Left colon (tissue), 2 donors: ENCODE measurements around the gene CORO7. TPM values are rescaled to one million over a fixed set of nuclear protein-coding genes. Genes with fewer than 3 reads are reported as not detected.

ENCODE experiments used
- ATAC-seq: fragments of 200-7000 bp; cut with Tn5 transposase; one replicate; pipeline ENCODE4 v1.9.1; 2020; ENCODE audit warnings: mild to moderate bottlenecking, moderate library complexity
- DNase-seq, 2 donors: peaks; one replicate each; pipeline ENCODE4 v3.0.0-alpha.2; 2020
- intact Hi-C, 2 donors: fragments of 100-400 bp; cut with DNase I in 1 of 2; cut with micrococcal nuclease in 1 of 2; formaldehyde crosslinking; loops; one replicate each; pipeline versions ENCODE4 v1.11.2 to v1.14.0; 2022; cut with DNase I, micrococcal nuclease
- total RNA-seq, 2 donors: library from RNA; stranded (reverse); fragmentation: NEBNext Ultra II Directional; extraction: Animal tissue kit (Norgen Biotek cat#: 25700); gene quantifications; one replicate each; pipeline ENCODE4 v1.2.1, GENCODE V29; 2021
- donor health status: DM: no; HTN: no; CAD: no.
- donor health status: DM: yes; HTN: yes; CAD: no.

The CORO7 gene
- total RNA-seq, 2 donors from 2014 or later = 43.9 to 48.0 TPM

GRCh38 chr16:4378161-4378666 lies 38.2 kb downstream of the CORO7 start:
- intact Hi-C loops = no loop called here
- no peak for DNase-seq
- no peak for ATAC-seq

- intact Hi-C loops = no loop called here
- ATAC-seq = no peak
Measured at GRCh38 chr16:4377573-4378154, 38.7 kb downstream of the CORO7 start.

GRCh38 chr16:4376893-4377572 lies 39.4 kb downstream of the CORO7 start:
- ATAC-seq (no peak), DNase-seq (no peak)
- intact Hi-C loops = no loop called here

More at GRCh38 chr16:4377573-4378154, 38.7 kb downstream of the CORO7 start:
- no peak for DNase-seq

GRCh38 chr16:4376126-4376892 lies 40.1 kb downstream of the CORO7 start:
- intact Hi-C loops = no loop called here
- ATAC-seq = no peak
- DNase-seq = peak; percentile 66 to 73

- DNase-seq (no peak), ATAC-seq (no peak)
- intact Hi-C loops = no loop called here
Measured at GRCh38 chr16:4375717-4376116, 40.7 kb downstream of the CORO7 start.

- DNase-seq = peak; percentile 59 to 67
- peak; percentile 15 for ATAC-seq
- intact Hi-C loops = no loop called here
Measured at GRCh38 chr16:4373909-4374742, 42.3 kb downstream of the CORO7 start.

- DNase-seq (no peak), ATAC-seq (no peak)
- intact Hi-C loops = no loop called here
Measured at GRCh38 chr16:4373356-4373908, 43.0 kb downstream of the CORO7 start.

GRCh38 chr16:4372578-4373355 lies 43.6 kb downstream of the CORO7 start:
- DNase-seq (peak; percentile 39 to 56), ATAC-seq (no peak)
- intact Hi-C loops = no loop called here

GRCh38 chr16:4372001-4372577 lies 44.3 kb downstream of the CORO7 start:
- intact Hi-C loops = no loop called here
- DNase-seq (no peak), ATAC-seq (peak; percentile 47)

- intact Hi-C loops = no loop called here
- ATAC-seq (peak; percentile 87), DNase-seq (peak; percentile 57 to 82)
Measured at GRCh38 chr16:4371357-4372000, 44.9 kb downstream of the CORO7 start, which contains the start of gene VASN. TSS of gene VASN (plus strand) at chr16:4371848. CDS start at chr16:4380878, 9,030 bp downstream.

- no peak for ATAC-seq
- DNase-seq = peak; percentile 50 to 58
- intact Hi-C loops = no loop called here
Measured at GRCh38 chr16:4370570-4371356, 45.6 kb downstream of the CORO7 start.

- intact Hi-C loops = no loop called here
- ATAC-seq (no peak), DNase-seq (no peak)
Measured at GRCh38 chr16:4370151-4370550, 46.2 kb downstream of the CORO7 start.

- intact Hi-C loops = no loop called here
- DNase-seq (no peak), ATAC-seq (no peak)
Measured at GRCh38 chr16:4369007-4369733, 47.2 kb downstream of the CORO7 start.

GRCh38 chr16:4367393-4367856 lies 49.0 kb downstream of the CORO7 start:
- DNase-seq (no peak), ATAC-seq (no peak)
- intact Hi-C loops = no loop called here

- ATAC-seq (no peak), DNase-seq (no peak)
- intact Hi-C loops = no loop called here
Measured at GRCh38 chr16:4366016-4366415, 50.4 kb downstream of the CORO7 start.

- ATAC-seq = no peak
- intact Hi-C loops = no loop called here
- no peak for DNase-seq
Measured at GRCh38 chr16:4365615-4366014, 50.8 kb downstream of the CORO7 start.
